Uterus (tissue), 2 donors: Measurements from ENCODE around the gene CCDC69.

Source experiments
- CTCF ChIP-seq, 4 experiments: fragments of 200-600 bp in 2 of 4; fragments of 450-650 bp in 2 of 4; sonication (generic) in 2 of 4; IDR thresholded peaks; one replicate each; pipeline ENCODE4 v1.5.1; 2016 to 2019; ENCODE audit warnings: antibody characterized with exemption in 4 of 4, mild to moderate bottlenecking in 2 of 4, moderate library complexity in 1 of 4
- POLR2A ChIP-seq, 2 donors: fragments of 450-650 bp; IDR thresholded peaks; one replicate each; pipeline ENCODE4 v1.6.1; 2016; ENCODE audit warnings: antibody characterized with exemption in 2 of 2, mild to moderate bottlenecking in 1 of 2, moderate library complexity in 1 of 2

DNA sequence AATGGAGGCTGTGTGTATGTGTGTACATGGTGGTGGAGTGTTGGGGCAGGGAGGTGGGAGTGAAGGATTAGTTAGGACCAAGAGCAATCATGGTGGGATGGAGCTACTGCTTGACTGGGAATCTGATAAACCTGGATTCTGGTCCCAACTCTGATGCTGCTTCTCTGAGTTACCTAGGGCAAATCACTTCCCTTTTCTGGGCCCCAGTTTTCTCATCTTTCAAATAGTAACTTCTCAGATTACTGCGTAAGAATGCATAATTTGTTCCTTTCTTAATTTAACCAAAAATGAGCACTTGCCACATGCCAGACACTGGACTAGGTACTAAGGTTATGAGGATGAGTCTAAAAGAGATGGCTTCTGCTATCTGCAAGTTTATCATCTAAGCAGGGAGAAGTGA, 45.5 kb downstream of the CCDC69 start:
- TF ChIP-seq CTCF (IDR thresholded peaks at IDR 0.05) = no peak
- no peak for TF ChIP-seq POLR2A (IDR thresholded peaks at IDR 0.05)
